Right lobe of liver (tissue), 6 donors: ENCODE measurements around the gene ELOA. TPM values are rescaled to one million over a fixed set of nuclear protein-coding genes. Genes with fewer than 3 reads are reported as not detected.

Experiments
- ATAC-seq, 4 donors: fragments of 200-7000 bp; cut with Tn5 transposase; one replicate each; pipeline ENCODE4 v1.9.1; 2020; ENCODE audit warnings: mild to moderate bottlenecking in 4 of 4, moderate library complexity in 4 of 4
- DNase-seq, 3 donors: peaks; one replicate each; pipeline ENCODE4 v3.0.0-alpha.2; 2020
- H3K27ac ChIP-seq, 3 donors: fragments of 200-600 bp; one replicate each; pipeline ENCODE4 v1.8.0; 2022
- H3K27me3 ChIP-seq, 2 donors: fragments of 200-600 bp; one replicate each; pipeline ENCODE4 v1.8.0; 2022
- H3K36me3 ChIP-seq, 4 donors: fragments of 200-600 bp; sonication (generic) in 1 of 4; one replicate each; pipeline versions ENCODE4 v1.5.1 to v1.8.0; 2017 to 2022; ENCODE audit warnings: control low read depth in 1 of 4
- H3K4me1 ChIP-seq, 4 donors: fragments of 200-600 bp; sonication (generic) in 1 of 4; one replicate each; pipeline versions ENCODE4 v1.5.1 to v1.8.0; 2017 to 2022; ENCODE audit warnings: control low read depth in 1 of 4
- H3K4me3 ChIP-seq, 3 donors: fragments of 200-600 bp; one replicate each; pipeline ENCODE4 v1.8.0; 2022
- H3K9me3 ChIP-seq, 4 donors: fragments of 200-600 bp; sonication (generic) in 1 of 4; one replicate each; pipeline versions ENCODE4 v1.5.1 to v1.8.0; 2017 to 2022; ENCODE audit warnings: control low read depth in 1 of 4
- POLR2A ChIP-seq: fragments of 450-650 bp; IDR thresholded peaks from one replicate; pipeline ENCODE4 v1.6.1; 2017; ENCODE audit warnings: antibody characterized with exemption, mild to moderate bottlenecking
- WGBS: methylation state at CpG from one replicate; pipeline ENCODE4 v1.1.6; 2018; ENCODE audit warnings: low coverage, low lambda C conversion rate; ENCODE audit not compliant: insufficient coverage; ENCODE audit errors: missing lambda C conversion rate; 5-methylcytosine and 5-hydroxymethylcytosine counted together
- intact Hi-C, 2 donors: fragments of 100-400 bp; cut with DNase I; formaldehyde crosslinking; loops; one replicate each; pipeline versions ENCODE4 v1.11.2 to v1.14.1; 2022
- total RNA-seq, 6 experiments: library from RNA; depleted of rRNA in 2 of 6; stranded (reverse); fragments of >200 nt in 2 of 6; fragmentation: NEBNext Ultra II Directional in 3 of 6; extraction: Animal tissue kit (Norgen Biotek cat#: 25700) in 3 of 6; gene quantifications; one replicate each; pipeline versions ENCODE4 v1.1.0 to v1.2.4, GENCODE V29; 2016 to 2023
- TF ChIP-seq, protein P1 (sequence below), 4 donors: fragments of 200-600 bp in 3 of 4; fragments of 450-650 bp in 1 of 4; IDR thresholded peaks; one replicate each; pipeline versions ENCODE4 v1.5.1 to v1.8.0; 2016 to 2022; ENCODE audit warnings: antibody characterized with exemption in 4 of 4, mild to moderate bottlenecking in 2 of 4
- donor health status: DM: no; HTN: yes; CAD: no.
- donor health status: DM: no; HTN: no; CAD: no.
- donor health status: DM: no; HTN: no; CAD: no.
- donor health status: DM: no; HTN: yes; CAD: no.
- donor health status: DM: no; HTN: yes; CAD: no.

ELOA gene
- total RNA-seq, 6 experiments from 2014 or later, result 21.1 to 42.2 (median 36.1) TPM

DNA sequence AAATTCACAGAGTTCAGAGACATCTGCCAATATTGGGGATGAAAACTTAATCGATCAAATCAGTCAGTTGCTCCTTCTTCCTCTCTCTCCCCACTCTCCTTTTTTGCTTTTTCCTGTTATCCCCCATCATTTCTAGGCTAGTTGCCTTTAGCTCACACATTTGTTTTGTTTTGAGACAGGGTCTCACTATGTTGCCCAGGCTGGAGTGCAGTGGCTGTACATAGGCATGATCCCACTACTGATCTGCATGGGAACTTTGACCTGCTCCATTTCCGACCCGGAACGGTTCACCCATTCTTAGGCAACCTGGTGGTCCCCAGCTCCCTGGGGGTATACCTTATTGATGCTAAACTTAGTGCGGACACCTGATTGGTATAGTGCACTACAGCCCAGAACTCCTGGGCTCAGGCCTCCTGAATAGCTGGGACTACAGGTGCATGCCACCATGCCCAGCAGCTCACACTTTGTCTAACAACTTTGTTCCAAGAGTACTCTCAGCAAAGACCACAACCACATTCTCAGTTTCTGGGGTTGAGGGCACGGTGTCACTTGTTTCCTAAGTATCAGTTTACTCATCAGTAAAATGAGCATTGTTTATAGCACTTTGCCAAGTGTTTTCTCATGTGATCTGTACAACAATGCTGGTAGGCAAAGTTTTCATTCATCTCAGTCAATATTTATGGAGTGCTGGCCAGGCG lies 6.7 kb upstream of the ELOA start:
- H3K9me3 ChIP-seq, result no peaks in the 10 kb centered on the region

DNA sequence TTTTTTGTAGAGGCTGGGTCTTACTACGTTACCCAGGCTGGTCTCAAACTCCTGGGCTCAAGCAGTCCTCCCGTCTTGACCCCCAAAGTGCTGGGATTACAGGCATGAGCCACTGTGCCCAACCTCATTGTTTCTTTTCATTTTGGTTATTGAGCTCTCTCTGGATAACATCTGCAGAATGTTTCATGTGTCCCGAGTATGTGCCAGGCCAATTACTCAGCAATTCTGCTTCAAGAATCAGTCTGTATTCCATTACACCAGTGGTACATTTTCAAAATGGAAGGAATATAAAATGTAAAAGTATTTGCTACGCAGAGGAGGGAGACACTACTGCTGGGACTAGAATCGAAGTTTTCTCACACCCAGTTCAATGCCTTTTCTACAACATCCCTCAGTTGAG lies 1.7 kb upstream of the ELOA start:
- Histone ChIP-seq H3K27ac (no peak overlapping the region), H3K36me3 (no peaks in the 10 kb centered on the region), H3K9me3 (no peaks in the 10 kb centered on the region), H3K27me3 (no peaks in the 10 kb centered on the region), H3K4me3 (no peak overlapping the region), H3K4me1 (peaks cover 0 to 26% (median 6%) of the 10 kb centered on the region in 4 donors)
- ATAC-seq (no peak), DNase-seq (no peak)
- TF ChIP-seq, protein P1, sequence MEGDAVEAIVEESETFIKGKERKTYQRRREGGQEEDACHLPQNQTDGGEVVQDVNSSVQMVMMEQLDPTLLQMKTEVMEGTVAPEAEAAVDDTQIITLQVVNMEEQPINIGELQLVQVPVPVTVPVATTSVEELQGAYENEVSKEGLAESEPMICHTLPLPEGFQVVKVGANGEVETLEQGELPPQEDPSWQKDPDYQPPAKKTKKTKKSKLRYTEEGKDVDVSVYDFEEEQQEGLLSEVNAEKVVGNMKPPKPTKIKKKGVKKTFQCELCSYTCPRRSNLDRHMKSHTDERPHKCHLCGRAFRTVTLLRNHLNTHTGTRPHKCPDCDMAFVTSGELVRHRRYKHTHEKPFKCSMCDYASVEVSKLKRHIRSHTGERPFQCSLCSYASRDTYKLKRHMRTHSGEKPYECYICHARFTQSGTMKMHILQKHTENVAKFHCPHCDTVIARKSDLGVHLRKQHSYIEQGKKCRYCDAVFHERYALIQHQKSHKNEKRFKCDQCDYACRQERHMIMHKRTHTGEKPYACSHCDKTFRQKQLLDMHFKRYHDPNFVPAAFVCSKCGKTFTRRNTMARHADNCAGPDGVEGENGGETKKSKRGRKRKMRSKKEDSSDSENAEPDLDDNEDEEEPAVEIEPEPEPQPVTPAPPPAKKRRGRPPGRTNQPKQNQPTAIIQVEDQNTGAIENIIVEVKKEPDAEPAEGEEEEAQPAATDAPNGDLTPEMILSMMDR (IDR thresholded peaks at IDR 0.05), result no peak
- no peak for TF ChIP-seq POLR2A
- 89% methylated on average over 5 of the region's 5 CpGs for WGBS
- intact Hi-C loops, result loop anchor here in 1 of 2 donors (10.0 kb wide), 1 partner anchor 47 kb away; the partner anchor contains the start of gene RPL11

More for the DNA sequence above, 6.7 kb upstream of the ELOA start:
- Histone ChIP-seq H3K27me3 (no peaks in the 10 kb centered on the region), H3K4me1 (peaks cover 0 to 19% (median 7%) of the 10 kb centered on the region in 4 donors), H3K36me3 (no peaks in the 10 kb centered on the region), H3K27ac (no peak overlapping the region), H3K4me3 (no peak overlapping the region)
- ATAC-seq (no peak), DNase-seq (no peak)
- no peak for TF ChIP-seq POLR2A
- TF ChIP-seq, protein P1 (IDR thresholded peaks at IDR 0.05), result no peak
- intact Hi-C loops, result no loop called here
- WGBS, result 79% methylated on average over 7 of the region's 7 CpGs

DNA sequence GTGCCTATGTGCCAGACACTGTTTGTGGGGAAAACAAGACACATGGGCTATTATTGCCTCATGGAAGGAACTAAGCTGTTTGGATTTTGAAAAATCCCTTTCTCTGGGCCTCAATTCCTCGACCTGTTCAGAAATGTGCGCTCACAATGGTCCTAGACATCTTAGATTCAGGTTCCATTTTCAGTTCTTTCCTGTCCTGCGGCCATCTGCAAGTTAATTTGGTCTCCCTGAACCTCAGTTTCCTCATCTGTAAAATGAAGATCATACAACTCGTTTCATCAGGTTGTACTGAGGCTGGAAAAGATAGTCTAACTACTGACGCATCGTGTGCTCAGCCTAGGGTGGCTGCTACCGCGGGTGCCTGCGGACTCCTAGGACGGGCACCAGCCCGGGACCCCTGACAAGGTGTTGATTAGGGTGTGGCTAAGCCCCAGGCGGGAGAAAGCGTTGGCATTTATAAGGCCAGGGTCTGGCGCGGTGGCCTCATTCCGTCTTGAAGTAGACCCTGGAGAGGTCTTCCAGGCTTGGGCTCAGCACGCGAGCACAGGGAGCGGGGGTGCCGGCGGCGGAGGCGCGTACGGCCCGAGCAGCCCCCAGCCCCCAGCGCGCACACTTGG lies 493 bp upstream of the ELOA start:
- peaks cover 0 to 38% (median 6%) of the 10 kb centered on the region in 4 donors for H3K4me1 ChIP-seq
- intact Hi-C loops, result loop anchor here in 1 of 2 donors (10.0 kb wide), 1 partner anchor 48 kb away; the partner anchor contains the start of gene RPL11
- no peaks in the 10 kb centered on the region for H3K27me3 ChIP-seq
- peaks cover 0 to 2% (median 0%) of the 10 kb centered on the region in 4 donors for H3K36me3 ChIP-seq
- TF ChIP-seq, protein P1 (IDR thresholded peaks at IDR 0.05), result no peak
- no peak for TF ChIP-seq POLR2A
- H3K27ac ChIP-seq, result peak overlapping the region; percentile 88 to 94 (median 92)
- H3K4me3 ChIP-seq, result peak overlapping the region; percentile 98 to 100 (median 100)
- DNase-seq (no peak), ATAC-seq (peak; percentile 3 to 19 (median 14))
- no peaks in the 10 kb centered on the region for H3K9me3 ChIP-seq
- WGBS, result 42% methylated on average over 6 of the region's 28 CpGs

DNA sequence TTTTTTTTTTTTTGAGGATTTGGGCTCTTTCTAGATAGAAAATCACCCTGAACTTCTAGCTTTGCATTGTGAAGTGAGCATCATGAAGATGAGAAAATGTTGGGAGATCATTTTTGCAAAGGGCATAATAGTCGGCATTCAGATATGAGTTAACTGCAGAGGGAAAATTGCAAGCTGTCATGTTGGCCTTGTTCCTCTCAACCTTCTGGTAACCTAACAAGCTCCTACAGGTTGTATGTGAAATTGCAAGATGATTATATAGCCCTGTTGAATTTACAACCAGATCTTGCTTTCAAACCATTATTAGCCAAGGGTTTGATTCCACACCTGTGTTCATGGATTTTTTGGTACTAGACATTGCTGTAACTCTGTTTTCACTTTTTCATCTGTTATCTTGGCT lies 2.2 kb downstream of the ELOA start:
- Histone ChIP-seq H3K36me3 (peaks cover 0 to 16% (median 2%) of the 10 kb centered on the region in 4 donors), H3K27me3 (no peaks in the 10 kb centered on the region), H3K27ac (peak overlapping the region in 1 of 3 donors; percentile 94), H3K4me3 (no peak overlapping the region), H3K4me1 (peaks cover 0 to 41% (median 6%) of the 10 kb centered on the region in 4 donors), H3K9me3 (no peaks in the 10 kb centered on the region)
- TF ChIP-seq POLR2A, result no peak
- TF ChIP-seq, protein P1 (IDR thresholded peaks at IDR 0.05), result peak in 3 of 4 donors; percentile 33 to 45 (median 40)
- WGBS, result 25% methylated on average over 1 of the region's 1 CpG
- DNase-seq, result no peak
- intact Hi-C loops, result loop anchor here in 1 of 2 donors (10.0 kb wide), 1 partner anchor 51 kb away; the partner anchor contains the start of gene RPL11
- ATAC-seq, result peak in 3 of 4 donors; percentile 17 to 42 (median 37)
